ENCODE results near the gene RNF138.
"Not testable (repeated sequence)": the region's sequence is repeated elsewhere in the genome, so short reads cannot be mapped to it uniquely, and the experiment has no call there.

RNF138 gene

GRCh38 chr18:32081881-32082280 lies 9.8 kb upstream of the RNF138 start:
- Histone ChIP-seq H3K27ac (ENCODE audit: low read depth, low read length) (no peak overlapping the region), H3K4me3 (ENCODE audit: low read length) (no peak overlapping the region), H3K9ac (ENCODE audit: low read length) (no peak overlapping the region), H3K27me3 (ENCODE audit: control insufficient read depth, insufficient read depth, low read length) (no peaks in the 10 kb centered on the region), H3K4me1 (ENCODE audit: control insufficient read depth, insufficient read depth, low read length) (no peaks in the 10 kb centered on the region), H3K36me3 (ENCODE audit: control insufficient read depth, insufficient read depth, low read length) (no peaks in the 10 kb centered on the region)

DNA sequence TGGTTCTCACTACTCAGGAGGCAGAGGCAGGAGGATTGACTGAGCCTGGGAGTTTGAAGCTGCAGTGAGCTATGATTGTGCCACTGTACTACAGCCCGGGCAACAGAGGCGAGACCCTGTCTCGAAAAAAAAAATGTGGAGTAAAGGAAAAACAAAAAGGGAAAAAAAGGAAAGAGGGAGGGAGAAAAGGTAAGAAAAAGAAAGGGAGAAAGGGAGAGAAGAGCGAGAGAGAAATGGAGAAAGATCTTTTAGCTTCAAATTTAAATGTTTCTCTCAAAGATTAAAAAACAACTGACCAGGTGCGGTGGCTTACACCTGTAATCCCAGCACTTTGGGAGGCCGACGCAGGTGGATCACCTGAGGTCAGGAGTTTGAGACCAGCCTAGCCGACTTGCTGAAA lies 7.9 kb upstream of the RNF138 start:
- Histone ChIP-seq H3K4me3 (ENCODE audit: low read length) (no peak overlapping the region), H3K36me3 (ENCODE audit: control insufficient read depth, insufficient read depth, low read length) (no peaks in the 10 kb centered on the region), H3K27me3 (ENCODE audit: control insufficient read depth, insufficient read depth, low read length) (no peaks in the 10 kb centered on the region), H3K4me1 (ENCODE audit: control insufficient read depth, insufficient read depth, low read length) (no peaks in the 10 kb centered on the region), H3K9ac (ENCODE audit: low read length) (no peak overlapping the region), H3K27ac (ENCODE audit: low read depth, low read length) (no peak overlapping the region)

- no peaks in the 10 kb centered on the region for H3K36me3 ChIP-seq (ENCODE audit: control insufficient read depth, insufficient read depth, low read length)
These were observed 4.8 kb upstream of the RNF138 start for GRCh38 chr18:32086881-32087280.

GRCh38 chr18:32090831-32091230 lies 843 bp upstream of the RNF138 start:
- H3K36me3 ChIP-seq (ENCODE audit: control insufficient read depth, insufficient read depth, low read length); H3K4me1 ChIP-seq (ENCODE audit: control insufficient read depth, insufficient read depth, low read length); H3K4me3 ChIP-seq (ENCODE audit: low read length); H3K27me3 ChIP-seq (ENCODE audit: control insufficient read depth, insufficient read depth, low read length); H3K9ac ChIP-seq (ENCODE audit: low read length): not testable (repeated sequence)
- peak overlapping the region; percentile 100 for H3K27ac ChIP-seq (ENCODE audit: low read depth, low read length)

More at GRCh38 chr18:32086881-32087280, 4.8 kb upstream of the RNF138 start:
- H3K27me3 ChIP-seq (ENCODE audit: control insufficient read depth, insufficient read depth, low read length), result no peaks in the 10 kb centered on the region
- no peak overlapping the region for H3K4me3 ChIP-seq (ENCODE audit: low read length)
- H3K4me1 ChIP-seq (ENCODE audit: control insufficient read depth, insufficient read depth, low read length), result peaks cover 2% of the 10 kb centered on the region
- H3K27ac ChIP-seq (ENCODE audit: low read depth, low read length), result no peak overlapping the region
- H3K9ac ChIP-seq (ENCODE audit: low read length), result no peak overlapping the region

GRCh38 chr18:32091325-32091723 lies 350 bp upstream of the RNF138 start:
- H3K27me3 ChIP-seq (ENCODE audit: control insufficient read depth, insufficient read depth, low read length), result no peaks in the 10 kb centered on the region
- H3K4me3 ChIP-seq (ENCODE audit: low read length), result peak overlapping the region; percentile 69
- peak overlapping the region; percentile 74 for H3K9ac ChIP-seq (ENCODE audit: low read length)
- H3K27ac ChIP-seq (ENCODE audit: low read depth, low read length), result peak overlapping the region; percentile 100
- H3K36me3 ChIP-seq (ENCODE audit: control insufficient read depth, insufficient read depth, low read length), result no peaks in the 10 kb centered on the region
- H3K4me1 ChIP-seq (ENCODE audit: control insufficient read depth, insufficient read depth, low read length), result peaks cover 2% of the 10 kb centered on the region

DNA sequence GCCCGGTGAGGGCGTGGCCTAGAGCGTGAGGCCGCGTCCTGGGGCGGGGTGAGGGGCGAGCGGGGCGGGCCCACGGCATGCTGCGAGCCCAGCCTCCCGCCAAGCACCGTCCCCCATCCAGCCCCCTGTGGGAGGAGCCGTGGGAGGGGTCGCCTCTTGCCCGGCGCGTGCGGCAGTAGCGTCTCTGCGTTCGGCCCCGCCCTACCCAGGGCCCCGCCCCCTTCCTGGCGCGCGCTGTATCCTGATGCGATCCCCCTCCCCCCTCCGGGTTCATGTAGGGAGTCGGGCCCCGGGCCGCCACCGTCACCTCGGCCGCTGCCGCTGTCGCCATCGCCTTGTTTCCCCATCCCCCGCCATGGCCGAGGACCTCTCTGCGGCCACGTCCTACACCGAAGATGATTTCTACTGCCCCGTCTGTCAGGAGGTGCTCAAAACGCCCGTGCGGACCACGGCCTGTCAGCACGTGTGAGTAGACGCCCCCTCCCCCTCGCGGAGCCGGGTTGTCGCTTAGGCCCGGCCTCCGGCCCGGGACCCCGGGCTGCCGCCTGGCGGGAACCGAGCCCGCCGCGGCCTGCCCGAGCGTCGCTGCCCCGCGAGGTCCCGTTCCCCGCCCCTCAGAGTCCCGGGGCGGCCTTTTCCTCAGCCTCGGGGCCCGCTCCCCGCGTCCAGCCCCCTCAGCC lies 888 bp downstream of the RNF138 start:
- Histone ChIP-seq H3K4me3 (ENCODE audit: low read length) (peak overlapping the region; percentile 96), H3K27ac (ENCODE audit: low read depth, low read length) (peak overlapping the region; percentile 100), H3K27me3 (ENCODE audit: control insufficient read depth, insufficient read depth, low read length) (no peaks in the 10 kb centered on the region), H3K4me1 (ENCODE audit: control insufficient read depth, insufficient read depth, low read length) (peaks cover 2% of the 10 kb centered on the region), H3K36me3 (ENCODE audit: control insufficient read depth, insufficient read depth, low read length) (no peaks in the 10 kb centered on the region), H3K9ac (ENCODE audit: low read length) (peak overlapping the region; percentile 69)

DNA sequence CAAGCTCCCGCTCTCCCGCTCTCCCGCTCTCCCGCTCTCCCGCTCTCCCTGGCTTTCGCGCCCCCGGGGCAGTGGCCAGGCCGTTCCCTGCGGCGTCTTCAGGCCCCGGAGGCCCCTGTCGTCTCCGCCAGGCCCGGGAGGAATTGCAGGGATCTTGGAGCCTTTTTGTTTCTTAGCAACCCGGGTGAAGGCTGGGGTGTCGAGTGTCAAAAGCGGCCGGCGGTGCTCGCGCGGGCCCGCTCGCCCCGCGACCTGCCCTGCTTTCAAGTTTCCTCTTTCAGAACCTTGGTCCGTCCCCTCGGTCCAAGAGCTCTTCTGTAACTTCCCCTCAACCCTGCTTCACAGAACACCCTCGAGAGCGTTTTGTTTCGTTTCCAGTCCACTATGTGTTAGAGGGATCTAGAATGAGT lies 1.4 kb downstream of the RNF138 start:
- Histone ChIP-seq H3K27ac (ENCODE audit: low read depth, low read length) (peak overlapping the region; percentile 97), H3K27me3 (ENCODE audit: control insufficient read depth, insufficient read depth, low read length) (no peaks in the 10 kb centered on the region), H3K4me1 (ENCODE audit: control insufficient read depth, insufficient read depth, low read length) (peaks cover 2% of the 10 kb centered on the region), H3K36me3 (ENCODE audit: control insufficient read depth, insufficient read depth, low read length) (no peaks in the 10 kb centered on the region), H3K9ac (ENCODE audit: low read length) (peak overlapping the region; percentile 69), H3K4me3 (ENCODE audit: low read length) (peak overlapping the region; percentile 96)

DNA sequence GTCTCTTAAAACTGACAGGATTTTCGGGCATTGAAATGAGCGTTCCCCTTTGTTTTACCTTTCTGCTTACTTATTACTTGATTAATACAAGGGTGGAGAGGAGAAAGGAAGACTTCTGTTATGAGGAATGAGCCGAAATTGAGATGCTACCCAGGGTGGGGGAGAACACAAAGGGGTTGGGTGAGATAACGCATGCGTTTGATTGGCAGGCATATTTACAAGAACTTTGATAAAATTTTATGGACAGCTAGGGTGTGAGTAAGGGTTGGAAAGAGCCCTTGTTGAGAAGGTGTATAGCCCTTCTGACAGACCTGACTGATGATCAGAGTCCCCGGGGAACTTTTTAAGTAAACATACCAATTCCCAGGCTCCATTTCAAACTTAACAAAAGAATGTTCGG lies 1.8 kb downstream of the RNF138 start:
- H3K9ac ChIP-seq (ENCODE audit: low read length), result peak overlapping the region; percentile 69
- H3K4me1 ChIP-seq (ENCODE audit: control insufficient read depth, insufficient read depth, low read length), result peaks cover 2% of the 10 kb centered on the region
- peak overlapping the region; percentile 96 for H3K4me3 ChIP-seq (ENCODE audit: low read length)
- H3K36me3 ChIP-seq (ENCODE audit: control insufficient read depth, insufficient read depth, low read length), result no peaks in the 10 kb centered on the region
- H3K27ac ChIP-seq (ENCODE audit: low read depth, low read length), result peak overlapping the region; percentile 97
- no peaks in the 10 kb centered on the region for H3K27me3 ChIP-seq (ENCODE audit: control insufficient read depth, insufficient read depth, low read length)

DNA sequence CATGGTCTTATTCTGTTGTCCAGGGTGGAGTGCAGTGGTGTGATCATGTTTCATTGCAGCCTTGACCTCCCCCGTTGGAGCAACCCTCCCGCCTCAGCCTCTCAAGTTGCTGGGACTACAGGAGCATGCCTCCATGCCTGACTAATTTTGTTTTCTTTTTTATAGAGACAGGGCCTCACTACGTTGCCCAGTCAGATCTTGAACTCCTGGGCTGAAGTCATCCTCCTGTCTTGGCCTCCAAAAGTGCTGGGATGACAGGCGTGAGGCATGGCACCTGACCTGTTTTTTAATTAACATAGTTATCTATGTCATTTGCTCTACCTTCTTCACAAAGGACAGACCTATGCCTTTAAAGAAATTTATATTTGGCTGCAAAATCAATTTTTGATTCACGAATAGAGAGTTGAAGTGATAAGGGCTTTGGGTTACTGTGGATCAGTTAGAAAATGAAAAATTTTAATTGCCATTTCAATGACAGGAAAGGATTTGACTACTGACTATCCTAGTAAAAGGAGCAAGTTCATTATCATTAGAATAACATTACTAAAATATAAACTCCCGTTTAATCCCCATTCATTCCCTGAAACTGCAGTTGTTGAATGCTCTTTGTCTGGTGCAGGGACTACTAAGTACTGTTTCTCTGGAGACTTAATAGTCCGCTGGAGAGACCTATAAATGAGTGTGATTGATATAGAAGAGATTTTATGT lies 3.7 kb downstream of the RNF138 start:
- H3K27ac ChIP-seq (ENCODE audit: low read depth, low read length), result no peak overlapping the region

GRCh38 chr18:32095900-32096229 lies 4.2 kb downstream of the RNF138 start:
- Histone ChIP-seq H3K36me3 (ENCODE audit: control insufficient read depth, insufficient read depth, low read length) (no peaks in the 10 kb centered on the region), H3K4me1 (ENCODE audit: control insufficient read depth, insufficient read depth, low read length) (peaks cover 2% of the 10 kb centered on the region), H3K27me3 (ENCODE audit: control insufficient read depth, insufficient read depth, low read length) (no peaks in the 10 kb centered on the region), H3K9ac (ENCODE audit: low read length) (no peak overlapping the region), H3K27ac (ENCODE audit: low read depth, low read length) (no peak overlapping the region), H3K4me3 (ENCODE audit: low read length) (no peak overlapping the region)

More for the DNA sequence above, 3.7 kb downstream of the RNF138 start:
- Histone ChIP-seq H3K27me3 (ENCODE audit: control insufficient read depth, insufficient read depth, low read length) (no peaks in the 10 kb centered on the region), H3K4me1 (ENCODE audit: control insufficient read depth, insufficient read depth, low read length) (peaks cover 2% of the 10 kb centered on the region), H3K4me3 (ENCODE audit: low read length) (no peak overlapping the region), H3K36me3 (ENCODE audit: control insufficient read depth, insufficient read depth, low read length) (no peaks in the 10 kb centered on the region), H3K9ac (ENCODE audit: low read length) (no peak overlapping the region)

DNA sequence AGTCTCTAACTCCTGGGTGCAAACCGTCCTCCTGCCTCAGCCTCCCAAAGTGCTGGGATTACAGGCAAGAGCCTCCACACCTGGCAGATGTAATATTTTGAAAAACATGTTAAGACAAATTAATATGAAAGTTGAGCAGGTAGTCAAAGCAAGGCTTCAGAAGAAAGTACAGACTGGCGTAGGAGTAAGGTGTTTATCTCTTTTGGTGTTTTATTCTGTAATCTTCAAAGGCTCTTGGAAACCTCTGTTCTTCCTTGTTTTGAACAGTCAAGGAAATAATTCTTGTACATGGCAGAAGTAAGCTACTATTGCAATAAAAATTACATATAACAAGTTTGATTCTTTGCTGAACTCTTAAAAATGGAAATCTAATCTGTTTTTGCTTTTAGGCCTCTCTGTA lies 5.3 kb downstream of the RNF138 start:
- Histone ChIP-seq H3K9ac (ENCODE audit: low read length) (no peak overlapping the region), H3K36me3 (ENCODE audit: control insufficient read depth, insufficient read depth, low read length) (no peaks in the 10 kb centered on the region), H3K4me3 (ENCODE audit: low read length) (no peak overlapping the region), H3K27me3 (ENCODE audit: control insufficient read depth, insufficient read depth, low read length) (no peaks in the 10 kb centered on the region), H3K4me1 (ENCODE audit: control insufficient read depth, insufficient read depth, low read length) (no peaks in the 10 kb centered on the region), H3K27ac (ENCODE audit: low read depth, low read length) (no peak overlapping the region)

DNA sequence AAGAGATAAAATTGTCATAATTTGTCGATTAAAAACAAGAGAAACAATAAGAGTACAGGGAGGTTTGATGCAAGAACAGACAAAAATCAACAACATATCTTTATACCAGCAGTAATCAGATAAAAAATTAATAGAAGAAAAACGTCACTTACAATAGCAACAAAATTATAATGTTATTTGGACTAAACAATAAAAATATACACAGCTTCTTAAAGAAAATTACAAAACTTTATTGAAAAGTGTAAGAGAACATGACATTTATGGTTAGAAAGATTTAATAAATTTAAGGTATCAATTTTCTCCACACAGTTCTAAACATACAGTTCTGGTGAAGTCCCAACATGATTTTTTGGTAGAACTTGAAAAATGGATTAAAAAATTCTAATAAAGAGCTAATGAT lies 12.8 kb downstream of the RNF138 start:
- H3K27me3 ChIP-seq (ENCODE audit: control insufficient read depth, insufficient read depth, low read length), result no peaks in the 10 kb centered on the region
- no peak overlapping the region for H3K27ac ChIP-seq (ENCODE audit: low read depth, low read length)
- H3K36me3 ChIP-seq (ENCODE audit: control insufficient read depth, insufficient read depth, low read length), result no peaks in the 10 kb centered on the region
- no peaks in the 10 kb centered on the region for H3K4me1 ChIP-seq (ENCODE audit: control insufficient read depth, insufficient read depth, low read length)
- no peak overlapping the region for H3K9ac ChIP-seq (ENCODE audit: low read length)
- H3K4me3 ChIP-seq (ENCODE audit: low read length), result no peak overlapping the region

DNA sequence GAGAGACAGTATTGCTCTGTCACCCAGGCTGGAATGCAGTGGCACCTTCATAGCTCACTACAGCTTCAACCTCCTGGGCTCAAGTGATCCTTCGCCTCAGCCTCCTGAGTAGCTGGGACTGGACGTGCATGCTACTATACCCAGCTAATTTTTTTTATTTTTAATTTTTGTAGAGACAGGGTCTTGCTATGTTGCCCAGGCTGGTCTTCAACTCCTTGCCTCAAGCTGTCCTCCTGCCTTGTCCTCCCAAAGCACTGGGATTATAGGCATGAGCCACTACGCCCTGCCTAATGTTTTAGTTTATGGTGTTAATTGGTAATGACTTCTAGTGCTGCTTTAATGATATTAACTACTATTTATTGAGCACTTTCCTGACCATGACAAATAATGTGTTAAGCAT lies 18.3 kb downstream of the RNF138 start:
- H3K36me3 ChIP-seq (ENCODE audit: control insufficient read depth, insufficient read depth, low read length), result no peaks in the 10 kb centered on the region
- no peaks in the 10 kb centered on the region for H3K27me3 ChIP-seq (ENCODE audit: control insufficient read depth, insufficient read depth, low read length)
- H3K4me1 ChIP-seq (ENCODE audit: control insufficient read depth, insufficient read depth, low read length), result no peaks in the 10 kb centered on the region
- H3K9ac ChIP-seq (ENCODE audit: low read length), result no peak overlapping the region
- no peak overlapping the region for H3K27ac ChIP-seq (ENCODE audit: low read depth, low read length)
- H3K4me3 ChIP-seq (ENCODE audit: low read length), result no peak overlapping the region
